Fibroblast of skin of back (primary cell): ENCODE results near the gene PTPRCAP. TPM values are rescaled to one million over a fixed set of nuclear protein-coding genes. Genes with fewer than 3 reads are reported as not detected.
A peak's percentile ranks its signal among the peaks of the same experiment; 100 is the strongest.
"Not testable (repeated sequence)": the region's sequence is repeated elsewhere in the genome, so short reads cannot be mapped to it uniquely, and the experiment has no call there.

ENCODE experiments used
- DNase-seq: peaks from one replicate; pipeline ENCODE4 v3.0.0-alpha.2; 2013
- polyA plus RNA-seq, 2 experiments: library from polyadenylated mRNA; unstranded; fragments of 120-200 nt; gene quantifications; one replicate each; pipeline ENCODE4 v1.2.1, GENCODE V29; 2013; ENCODE audit not compliant: insufficient read length in 2 of 2

Gene PTPRCAP, protein sequence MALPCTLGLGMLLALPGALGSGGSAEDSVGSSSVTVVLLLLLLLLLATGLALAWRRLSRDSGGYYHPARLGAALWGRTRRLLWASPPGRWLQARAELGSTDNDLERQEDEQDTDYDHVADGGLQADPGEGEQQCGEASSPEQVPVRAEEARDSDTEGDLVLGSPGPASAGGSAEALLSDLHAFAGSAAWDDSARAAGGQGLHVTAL
- polyA plus RNA-seq (2013, experiment 1 of 2; ENCODE audit: insufficient read length) = 0.18 TPM
- polyA plus RNA-seq (2013, experiment 2 of 2; ENCODE audit: insufficient read length) = 0.14 TPM

DNA sequence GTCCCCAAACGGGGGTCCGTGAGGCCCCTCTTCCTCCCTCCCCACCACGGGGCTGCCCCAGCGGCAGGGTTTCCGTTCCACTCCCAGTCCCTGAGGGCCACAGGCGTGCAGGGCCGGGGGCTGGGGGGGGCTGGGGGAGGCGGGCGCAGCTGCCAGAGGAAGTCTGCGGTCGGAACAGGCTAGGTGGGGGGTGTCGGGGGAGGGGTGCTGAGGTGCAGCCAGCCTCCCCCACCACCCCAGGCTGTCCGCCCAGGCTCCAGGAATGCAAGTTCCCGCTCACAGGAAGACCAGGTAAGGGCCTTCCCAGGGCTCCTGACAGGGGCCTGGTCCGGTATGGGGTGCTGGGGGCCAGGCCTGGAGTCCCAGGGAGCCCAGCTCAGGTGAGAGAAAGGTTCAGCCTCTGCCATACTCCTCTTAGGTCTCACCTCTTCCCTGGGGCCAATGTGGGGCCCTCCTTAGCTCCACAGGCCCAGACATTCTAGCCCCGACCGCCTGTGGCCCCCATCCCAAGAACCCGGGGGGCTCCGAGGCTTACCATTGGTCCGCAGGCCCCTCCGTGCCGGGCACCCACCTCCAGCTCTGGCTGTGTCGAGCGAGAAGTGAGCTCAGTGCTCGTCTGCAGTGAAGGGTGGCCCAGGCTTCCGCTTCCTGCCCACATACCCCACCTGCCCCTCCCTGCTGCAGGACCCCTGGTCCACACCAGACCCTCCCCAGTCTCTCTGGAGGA is at the start of gene PTPRCAP:
Gene PTPRCAP (minus strand): TSS at position 601 of the 727 bp plus-strand sequence. CDS start 63 bp downstream, at position 538.
- DNase-seq = peak; percentile 18

DNA sequence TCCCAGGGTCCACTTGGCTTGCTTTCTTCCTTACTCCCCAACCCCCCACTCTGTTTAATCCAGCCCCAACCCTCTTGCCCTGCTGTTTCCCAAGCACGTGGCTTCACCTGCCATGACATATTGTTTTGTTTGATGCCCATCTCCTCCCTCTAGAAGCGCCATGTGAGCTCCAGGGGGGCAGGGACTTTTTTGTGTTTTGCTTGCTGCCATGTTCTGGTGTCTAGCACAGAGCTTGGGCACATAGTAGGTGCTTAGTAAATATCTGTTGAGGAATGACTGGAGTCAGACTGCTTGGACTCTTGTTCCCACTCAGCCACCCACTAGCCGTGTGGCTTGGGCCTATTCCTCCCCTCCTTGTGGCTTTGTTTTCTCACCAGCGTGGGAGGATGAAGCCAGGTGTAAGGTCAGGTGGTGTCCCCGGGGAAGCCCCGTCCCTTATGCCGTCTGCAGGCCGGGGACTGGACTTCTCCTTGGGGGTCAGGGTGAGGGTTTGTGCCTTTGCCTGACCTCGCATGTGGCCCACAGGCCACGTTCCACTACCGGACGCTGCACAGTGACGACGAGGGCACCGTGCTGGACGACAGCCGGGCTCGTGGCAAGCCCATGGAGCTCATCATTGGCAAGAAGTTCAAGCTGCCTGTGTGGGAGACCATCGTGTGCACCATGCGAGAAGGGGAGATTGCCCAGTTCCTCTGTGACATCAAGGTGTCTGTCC is 49.2 kb upstream of the PTPRCAP start:
- no peak for DNase-seq

DNA sequence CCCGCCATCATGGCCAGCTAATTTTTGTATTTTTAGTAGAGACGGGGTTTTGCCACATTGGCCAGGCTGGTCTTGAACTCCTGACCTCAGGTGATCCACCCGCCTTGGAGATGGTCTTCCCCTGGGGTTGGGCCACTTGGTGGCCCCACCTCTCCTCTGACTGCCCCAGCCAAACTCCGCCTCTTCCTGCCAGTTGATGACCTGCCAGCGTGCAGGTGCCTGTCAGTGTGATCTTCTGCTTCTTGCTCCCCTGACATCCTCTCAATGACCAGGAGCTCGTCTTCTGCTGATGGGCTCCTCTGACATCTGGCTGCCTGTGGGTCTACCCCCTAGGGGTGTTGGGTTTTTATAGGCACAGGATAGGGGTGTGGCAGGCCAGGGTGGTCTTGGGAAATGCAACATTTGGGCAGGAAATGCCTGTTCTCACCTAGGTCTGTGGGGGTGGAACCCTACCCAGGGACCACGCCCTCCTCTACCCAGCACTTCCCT is 48.4 kb upstream of the PTPRCAP start:
- DNase-seq = not testable (repeated sequence)

DNA sequence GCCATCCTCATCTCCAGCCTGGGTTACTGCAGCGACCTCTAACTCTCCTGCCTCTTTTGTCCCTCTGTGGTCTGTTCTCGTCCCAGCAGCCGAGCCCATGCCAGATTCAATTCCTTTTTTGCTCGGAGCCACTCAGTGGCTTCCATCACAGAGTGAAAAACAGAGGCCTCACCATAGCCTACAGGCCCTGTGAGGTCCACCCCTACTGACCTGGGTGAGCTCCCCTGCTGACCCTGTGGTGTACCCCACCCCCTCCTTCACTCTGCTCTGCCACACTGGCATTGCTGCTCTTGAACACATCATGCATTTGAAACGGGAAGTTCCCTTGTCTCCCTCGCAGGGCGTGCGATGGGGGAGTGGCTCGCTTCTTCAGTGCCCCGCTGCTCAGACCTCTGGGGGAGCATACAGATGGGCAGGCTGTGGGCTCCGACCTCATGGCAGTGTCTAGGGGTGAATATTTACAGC is 47.4 kb upstream of the PTPRCAP start:
- no peak for DNase-seq

DNA sequence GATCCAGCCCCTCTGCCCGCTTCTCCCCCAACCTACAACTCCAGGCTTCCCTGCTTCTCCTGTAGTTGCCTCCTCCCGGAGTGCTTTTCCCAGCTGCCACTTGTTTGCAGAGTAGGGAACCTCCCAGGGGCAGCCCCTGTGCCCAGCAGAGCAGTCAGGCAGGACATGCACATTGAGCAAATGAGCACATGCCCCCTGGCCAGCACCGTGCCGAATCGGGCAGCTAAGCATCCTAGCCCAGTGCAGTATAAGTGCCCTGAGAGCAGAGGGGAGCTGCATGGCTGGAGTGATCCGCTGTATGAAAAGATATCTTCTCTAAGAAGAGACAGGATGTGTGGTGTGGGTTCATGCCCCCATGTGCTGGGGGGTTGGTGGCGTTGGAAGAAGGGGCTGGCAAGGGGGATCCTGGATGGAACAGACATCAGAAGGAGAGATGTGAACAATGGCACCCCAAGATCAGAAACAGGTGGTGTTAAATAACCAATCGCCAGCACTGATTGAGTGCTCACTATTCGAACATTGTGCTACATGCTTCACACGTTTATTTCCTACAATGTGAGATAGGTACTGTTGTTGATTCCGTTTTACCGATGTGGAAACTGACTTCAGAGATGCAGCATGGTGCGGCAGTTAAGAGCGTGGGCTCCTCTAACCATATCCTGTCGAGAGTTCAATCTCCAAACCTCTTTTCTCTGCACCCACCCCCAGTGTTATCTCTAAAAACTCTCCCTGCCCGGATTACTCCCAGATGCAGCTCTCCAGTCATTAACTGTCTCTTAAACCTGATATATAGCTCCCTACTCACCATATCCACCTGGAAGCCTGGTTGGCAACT is 46.6 kb upstream of the PTPRCAP start:
- no peak for DNase-seq

DNA sequence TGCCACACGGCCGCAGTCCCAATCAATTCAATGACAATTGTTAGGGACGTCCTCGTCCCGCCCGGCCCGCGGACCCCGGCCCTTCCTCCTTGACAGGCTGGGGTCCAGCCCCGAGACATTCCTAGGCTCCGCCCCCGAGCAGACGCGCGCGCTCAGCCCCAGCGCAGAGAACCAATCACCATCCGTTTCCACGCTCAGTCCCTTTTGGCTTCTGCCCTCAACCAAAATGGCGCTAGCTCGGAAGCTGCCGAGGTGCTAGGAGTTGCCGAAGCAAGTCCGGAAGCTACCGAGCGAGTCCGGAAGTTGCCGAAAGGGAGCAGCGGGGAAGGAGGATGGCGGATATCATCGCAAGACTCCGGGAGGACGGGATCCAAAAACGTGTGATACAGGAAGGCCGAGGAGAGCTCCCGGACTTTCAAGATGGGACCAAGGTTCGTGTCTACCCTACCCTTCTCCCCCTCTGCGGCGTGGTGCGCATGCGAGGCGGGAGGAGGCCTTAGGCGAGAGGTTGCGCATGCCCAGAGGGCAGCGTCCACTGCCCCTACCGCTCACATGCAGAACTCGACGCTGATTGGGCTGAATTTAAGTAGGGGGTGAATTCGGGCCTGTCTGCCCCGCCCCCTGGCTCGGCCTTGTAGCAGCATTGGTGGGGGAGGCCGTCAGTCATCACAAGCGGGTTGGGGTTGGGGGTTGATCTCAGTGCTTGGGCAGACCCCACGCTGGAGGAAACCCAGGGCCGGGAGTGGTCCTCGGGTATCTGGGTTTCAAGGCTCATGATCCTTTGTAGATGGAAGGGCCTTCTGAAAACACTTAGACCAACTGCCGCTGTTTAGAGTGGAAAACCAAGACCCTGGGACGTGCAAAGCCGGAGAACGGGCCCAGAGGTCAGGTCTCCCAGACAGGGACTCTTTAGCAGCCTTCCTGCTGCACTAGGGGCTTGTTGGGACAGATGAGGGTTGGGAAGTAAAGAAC is 45.6 kb upstream of the PTPRCAP start, which contains the start of gene AIP:
Gene AIP (plus strand): TSS at position 200 of the 972 bp plus-strand sequence. CDS start 133 bp downstream, at position 333.
- DNase-seq = peak; percentile 98

DNA sequence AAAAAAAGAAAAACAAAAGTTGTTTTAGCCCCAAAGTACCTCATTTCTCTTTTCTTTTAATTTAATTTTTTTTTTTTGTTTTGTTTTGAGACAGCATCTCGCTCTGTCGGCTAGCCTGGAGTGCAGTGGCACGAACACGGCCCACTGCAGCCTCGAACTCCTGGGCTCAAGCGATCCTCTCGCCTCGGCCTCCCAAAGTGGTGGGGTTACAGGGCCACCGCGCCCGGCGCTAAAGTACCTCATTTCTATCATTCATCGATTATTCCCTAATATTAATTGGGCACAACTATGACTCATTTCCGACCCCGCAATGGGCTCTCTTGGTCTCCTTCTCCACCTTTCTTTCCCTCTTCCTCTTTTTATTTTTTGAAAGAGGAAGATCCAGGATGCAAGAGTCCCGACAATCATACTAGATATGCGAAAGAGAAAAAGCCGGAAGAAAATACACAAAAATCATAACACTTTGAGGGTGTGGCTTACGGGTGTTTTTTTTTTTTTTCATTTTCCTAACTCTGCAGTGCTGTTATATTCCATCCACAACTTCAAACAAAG is 44.9 kb upstream of the PTPRCAP start:
- no peak for DNase-seq

DNA sequence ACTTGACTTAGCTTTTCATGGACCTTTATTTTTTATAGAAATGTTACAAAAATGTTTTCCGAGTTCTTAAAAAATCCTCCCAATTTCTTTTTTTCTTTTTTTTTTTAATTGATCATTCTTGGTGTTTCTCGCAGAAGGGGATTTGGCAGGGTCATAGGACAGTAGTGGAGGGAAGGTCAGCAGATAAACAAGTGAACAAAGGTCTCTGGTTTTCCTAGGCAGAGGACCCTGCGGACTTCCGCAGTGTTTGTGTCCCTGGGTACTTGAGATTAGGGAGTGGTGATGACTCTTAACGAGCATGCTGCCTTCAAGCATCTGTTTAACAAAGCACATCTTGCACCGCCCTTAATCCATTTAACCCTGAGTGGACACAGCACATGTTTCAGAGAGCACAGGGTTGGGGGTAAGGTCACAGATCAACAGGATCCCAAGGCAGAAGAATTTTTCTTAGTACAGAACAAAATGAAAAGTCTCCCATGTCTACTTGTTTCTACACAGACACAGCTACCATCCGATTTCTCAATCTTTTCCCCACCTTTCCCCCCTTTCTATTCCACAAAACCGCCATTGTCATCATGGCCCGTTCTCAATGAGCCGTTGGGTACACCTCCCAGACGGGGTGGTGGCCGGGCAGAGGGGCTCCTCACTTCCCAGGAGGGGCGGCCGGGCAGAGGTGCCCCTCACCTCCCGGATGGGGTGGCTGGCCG is 40.0 kb upstream of the PTPRCAP start:
- not testable (repeated sequence) for DNase-seq

DNA sequence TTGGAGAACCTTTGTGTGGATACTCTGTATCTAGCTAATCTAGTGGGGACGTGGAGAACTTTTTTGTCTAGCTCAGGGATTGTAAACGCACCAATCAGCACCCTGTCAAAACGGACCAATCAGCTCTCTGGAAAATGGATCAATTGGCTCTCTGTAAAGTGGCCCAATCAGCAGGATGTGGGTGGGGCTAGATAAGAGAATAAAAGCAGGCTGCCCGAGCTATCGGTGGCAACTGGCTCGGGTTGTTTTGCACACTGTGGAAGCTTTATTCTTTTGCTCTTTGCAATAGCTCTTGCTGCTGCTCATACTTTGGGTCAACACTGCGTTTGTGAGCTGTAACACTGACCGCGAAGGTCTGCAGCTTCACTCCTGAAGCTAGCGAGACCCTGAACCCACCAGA is 39.2 kb upstream of the PTPRCAP start:
- DNase-seq = not testable (repeated sequence)

DNA sequence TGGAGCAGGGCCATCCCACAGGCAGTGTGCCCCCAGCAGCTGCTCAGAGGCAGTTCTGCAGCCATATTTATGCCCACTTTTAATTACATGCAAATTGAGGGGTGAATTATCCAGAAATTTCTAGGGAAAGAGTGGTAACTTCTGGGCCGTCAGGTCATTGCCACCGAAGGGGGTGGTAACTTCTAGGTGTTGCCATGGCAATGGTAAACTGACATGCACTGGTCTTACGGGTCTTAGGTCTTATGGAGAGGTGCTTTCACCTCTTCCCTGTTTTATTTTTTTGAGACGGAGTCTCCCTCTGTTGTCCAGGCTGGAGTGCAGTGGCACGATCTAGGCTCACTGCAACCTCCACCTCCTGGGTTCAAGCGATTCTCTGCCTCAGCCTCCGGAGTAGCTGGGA is 35.4 kb upstream of the PTPRCAP start:
- no peak for DNase-seq

DNA sequence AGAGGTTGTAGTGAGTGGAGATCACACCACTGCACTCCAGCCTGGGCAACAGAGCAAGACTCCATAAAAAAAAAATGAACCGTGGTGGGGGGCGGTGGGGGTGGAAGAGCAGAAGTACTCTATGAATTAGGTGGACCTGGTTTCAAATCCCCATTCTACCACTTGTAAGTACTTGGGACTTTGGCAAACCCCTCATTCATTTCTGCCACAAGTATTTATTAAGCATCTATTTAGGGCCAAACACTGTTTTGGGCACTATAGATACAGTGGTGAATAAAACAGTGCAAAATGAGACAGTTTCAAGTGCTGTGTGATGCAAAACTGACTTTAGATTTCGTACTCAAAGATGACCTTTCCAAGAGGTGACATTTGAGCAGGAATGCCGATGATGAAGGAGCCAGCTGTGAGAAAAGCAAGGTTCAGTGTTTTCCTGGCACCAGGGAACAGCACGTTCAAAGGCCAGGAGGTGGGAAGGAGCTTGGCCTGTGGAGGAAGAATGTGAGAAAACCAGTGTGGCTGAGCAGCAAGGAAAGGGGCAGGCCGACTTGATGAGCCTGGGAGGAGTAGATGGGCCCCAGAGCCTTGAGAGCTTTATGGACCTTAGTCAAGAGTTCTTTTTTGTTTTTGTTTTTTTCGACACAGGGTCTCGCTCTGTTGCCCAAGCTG is 33.0 kb upstream of the PTPRCAP start:
- no peak for DNase-seq

DNA sequence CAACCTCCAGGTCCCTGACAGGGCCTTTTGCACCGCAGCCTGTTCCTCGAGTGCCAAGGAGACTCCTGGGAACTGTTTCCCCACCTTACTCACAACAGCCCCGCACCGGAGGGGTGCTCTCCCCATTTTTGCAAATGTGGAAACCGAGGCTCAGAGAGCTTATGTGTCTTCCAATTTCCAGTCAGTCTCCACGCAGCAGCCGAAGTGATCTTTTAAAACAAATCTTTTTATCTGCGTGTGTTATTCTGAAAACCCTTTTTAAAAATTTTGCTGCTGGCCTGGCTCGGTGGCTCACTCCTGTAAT is 32.0 kb upstream of the PTPRCAP start:
- DNase-seq = no peak

DNA sequence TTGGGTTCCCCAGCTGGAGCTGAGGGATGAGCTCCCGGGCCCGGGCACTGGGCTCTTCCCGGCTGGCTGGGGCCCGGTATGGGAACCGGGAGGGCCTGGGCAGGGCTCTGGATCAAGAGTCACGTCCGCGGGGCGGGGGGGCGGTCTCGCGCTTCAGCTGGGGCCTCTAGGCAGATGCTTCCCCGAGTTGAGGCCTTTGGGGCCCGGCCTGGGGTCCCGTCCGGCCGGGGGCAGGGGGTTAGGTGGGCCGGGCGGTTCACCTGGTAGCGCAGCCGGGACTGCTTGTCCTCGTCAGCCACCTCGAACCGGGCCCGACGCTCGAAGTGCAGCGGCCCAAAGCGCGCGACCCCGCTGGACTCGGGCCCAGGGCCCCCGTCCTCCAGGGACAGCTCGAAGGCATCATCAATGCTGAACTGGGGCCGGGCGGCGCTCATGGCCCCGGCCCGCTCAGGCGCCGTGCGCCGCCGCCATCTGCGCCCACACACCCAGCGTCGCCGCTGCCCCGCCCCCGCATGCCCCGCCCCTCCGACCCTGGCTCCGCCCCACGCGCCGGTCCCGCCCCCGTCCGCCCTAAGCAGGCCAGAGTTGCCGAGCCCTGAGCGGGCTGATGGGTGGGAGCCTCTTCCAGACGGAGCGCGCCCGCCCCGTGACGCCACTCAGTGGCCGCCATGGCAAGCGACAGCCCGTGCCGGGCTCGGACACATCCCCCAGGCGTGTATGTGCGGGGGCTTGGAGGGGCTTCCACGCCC is 31.5 kb upstream of the PTPRCAP start, which contains the start of gene TMEM134:
Gene TMEM134 (minus strand): TSS at position 493 of the 749 bp plus-strand sequence. CDS start 59 bp downstream, at position 434.
- peak; percentile 90 for DNase-seq

DNA sequence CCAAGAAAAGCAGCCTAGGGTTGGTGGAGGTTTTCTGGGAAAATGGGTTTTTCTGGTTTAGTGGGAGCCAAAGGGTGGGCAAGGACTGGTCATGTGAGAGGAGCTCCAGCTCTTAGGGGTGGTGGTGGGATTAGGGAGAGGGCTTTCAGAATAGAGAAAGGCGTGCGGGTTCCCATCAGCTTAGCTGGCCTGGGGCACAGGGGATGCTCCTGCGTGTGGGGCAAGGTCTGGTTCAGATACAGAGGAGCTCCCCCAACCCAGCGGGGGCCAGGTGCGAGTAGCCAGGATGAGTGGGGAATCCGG is 30.9 kb upstream of the PTPRCAP start:
- no peak for DNase-seq

DNA sequence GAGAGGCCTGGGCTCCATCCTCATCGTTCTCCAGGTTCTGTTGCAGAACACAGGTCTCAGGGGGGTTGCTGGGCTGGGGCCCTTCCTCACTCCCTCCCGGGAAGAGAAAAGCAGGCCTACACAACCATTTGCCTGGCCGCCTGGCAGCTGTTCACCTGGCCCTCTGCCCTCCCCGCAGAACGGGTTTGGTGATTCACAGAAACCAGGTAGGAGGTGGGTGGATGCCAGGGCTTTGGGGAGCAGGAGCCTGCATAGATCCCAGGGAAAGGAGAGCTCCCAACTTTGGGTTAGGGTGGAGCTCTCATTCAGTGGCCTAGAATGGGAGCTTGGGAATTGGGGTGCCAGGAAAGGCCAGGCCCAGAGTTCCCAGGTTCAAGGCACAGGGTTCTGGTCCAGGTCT is 30.6 kb upstream of the PTPRCAP start:
- no peak for DNase-seq

DNA sequence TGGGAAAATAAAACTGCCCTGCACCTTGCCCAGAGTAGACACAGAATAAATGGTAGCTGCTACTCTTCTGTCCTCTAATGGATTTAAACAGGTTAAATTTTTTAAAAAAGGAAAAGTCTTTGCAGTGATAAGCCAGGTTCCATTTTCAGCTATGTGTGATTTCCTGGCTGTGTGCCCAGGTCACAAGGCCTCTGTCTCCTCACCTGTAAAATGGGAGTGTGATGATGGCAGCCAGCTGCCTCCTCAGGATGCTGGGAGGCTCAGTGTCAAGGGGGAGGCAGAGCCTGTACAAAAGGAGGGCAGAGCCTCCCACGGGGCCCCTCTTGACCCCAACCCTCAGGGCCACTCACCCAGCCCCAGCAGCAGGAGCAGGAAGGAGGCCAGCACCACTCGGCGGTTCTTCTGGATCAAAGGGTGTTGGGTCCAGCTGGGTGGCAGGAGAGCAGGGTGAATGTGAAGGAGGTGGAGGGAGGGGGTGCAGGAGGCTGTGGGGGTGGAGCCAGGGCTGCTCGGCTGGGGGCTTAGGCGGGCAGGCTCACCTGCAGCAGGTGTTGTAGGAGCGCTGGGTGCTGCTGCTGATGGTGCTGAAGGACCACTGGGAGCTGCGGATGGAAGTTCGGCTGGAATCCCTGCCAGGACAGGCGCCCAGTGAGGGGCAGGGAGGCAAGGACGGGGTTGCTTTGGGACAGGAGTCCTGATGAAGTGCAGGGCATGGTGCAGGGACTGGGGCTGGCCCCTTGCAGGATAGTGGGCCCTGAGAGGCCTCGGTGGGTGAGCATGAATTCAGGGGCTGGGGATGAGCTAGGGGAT is 29.7 kb upstream of the PTPRCAP start:
- no peak for DNase-seq

DNA sequence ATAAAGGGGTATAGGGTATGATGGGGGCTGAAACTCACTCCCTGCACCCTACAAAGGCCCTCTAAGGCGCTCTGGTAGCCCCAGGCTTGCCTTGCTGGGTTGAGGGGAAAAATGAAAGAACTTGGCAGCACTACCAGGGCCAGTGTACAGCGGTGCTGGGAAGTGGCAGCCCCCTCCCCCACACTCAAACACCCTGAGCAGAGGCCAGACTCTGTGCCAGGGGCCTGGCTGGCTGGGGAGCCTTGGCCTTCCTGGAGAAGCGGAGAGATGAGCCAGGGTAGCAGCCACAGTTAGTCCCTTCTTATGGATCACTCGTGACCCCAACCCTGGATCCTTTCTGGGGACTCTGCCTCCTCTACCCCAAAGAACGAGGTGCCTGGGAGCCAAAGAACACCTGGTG is 28.9 kb upstream of the PTPRCAP start:
- DNase-seq = no peak

DNA sequence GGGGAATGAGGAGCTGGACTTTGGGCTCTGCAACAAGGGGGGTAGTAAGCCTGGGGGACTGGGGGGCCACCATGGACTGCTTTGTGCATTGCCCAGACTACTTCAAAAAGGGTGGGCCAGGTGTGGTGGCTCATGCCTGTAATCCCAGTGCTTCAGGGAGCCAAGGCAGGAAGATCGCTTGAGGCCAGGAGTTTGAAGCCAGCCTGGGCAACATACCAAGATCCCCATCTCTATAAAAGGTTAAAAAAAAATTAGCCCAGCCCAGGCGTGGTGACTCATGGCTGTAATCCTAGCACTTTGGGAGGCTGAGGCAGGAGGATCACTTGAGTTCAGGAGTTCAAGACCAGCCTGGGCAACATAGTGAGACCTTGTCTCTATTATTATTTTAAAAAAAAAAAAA is 28.0 kb upstream of the PTPRCAP start:
- peak; percentile 16 for DNase-seq
